Endothelial cell (in vitro differentiated cells): ENCODE measurements around the gene NELFB. TPM values are rescaled to one million over a fixed set of nuclear protein-coding genes. Genes with fewer than 3 reads are reported as not detected.

Experiments used
- DNase-seq: peaks from one replicate; pipeline ENCODE4 v3.0.0; 2021; ENCODE audit warnings: low spot score
- H3K27ac Mint-ChIP-seq: one replicate; pipeline ENCODE4 v1.8.0; 2021; ENCODE audit warnings: mixed read lengths, inconsistent platforms; ENCODE audit not compliant: unreplicated experiment
- H3K27me3 Mint-ChIP-seq: one replicate; pipeline ENCODE4 v1.8.0; 2021; ENCODE audit warnings: mild to moderate bottlenecking, moderate library complexity, mixed read lengths, inconsistent platforms; ENCODE audit not compliant: unreplicated experiment
- H3K36me3 Mint-ChIP-seq: one replicate; pipeline ENCODE4 v1.8.0; 2021; ENCODE audit warnings: mild to moderate bottlenecking, low read depth, mixed read lengths, inconsistent platforms; ENCODE audit not compliant: unreplicated experiment
- H3K4me1 Mint-ChIP-seq: one replicate; pipeline ENCODE4 v1.8.0; 2021; ENCODE audit warnings: mild to moderate bottlenecking, mixed read lengths, inconsistent platforms; ENCODE audit not compliant: unreplicated experiment
- H3K4me3 Mint-ChIP-seq: one replicate; pipeline ENCODE4 v1.8.0; 2021; ENCODE audit warnings: mild to moderate bottlenecking, mixed read lengths, inconsistent platforms; ENCODE audit not compliant: unreplicated experiment
- H3K9me3 Mint-ChIP-seq: one replicate; pipeline ENCODE4 v1.8.0; 2021; ENCODE audit warnings: mixed read lengths, inconsistent platforms; ENCODE audit not compliant: unreplicated experiment
- CTCF ChIP-seq: fragments of 200-600 bp; sonication (generic); IDR thresholded peaks from one replicate; pipeline ENCODE4 v1.5.0; 2021; ENCODE audit warnings: antibody characterized with exemption; ENCODE audit not compliant: unreplicated experiment
- total RNA-seq: library from RNA; stranded (reverse); fragmentation: NEBNext Ultra II Directional; extraction: Animal tissue kit (Norgen Biotek cat#: 25700); gene quantifications from one replicate; pipeline ENCODE4 v1.2.1, GENCODE V29; 2021; ENCODE audit not compliant: unreplicated experiment

Gene NELFB
- total RNA-seq, 1 donor from 2014 or later: 65.6 TPM

- Mint-ChIP-seq H3K36me3 (peaks cover 5% of the 10 kb centered on the region), H3K27ac (no peak overlapping the region), H3K4me1 (no peaks in the 10 kb centered on the region), H3K9me3 (no peaks in the 10 kb centered on the region), H3K27me3 (peaks cover 7% of the 10 kb centered on the region), H3K4me3 (no peak overlapping the region)
- DNase-seq: peak; percentile 42
- TF ChIP-seq CTCF: no peak
These were observed 37.6 kb upstream of the NELFB start for GRCh38 chr9:137217276-137218211.

- peaks cover 7% of the 10 kb centered on the region for H3K27me3 Mint-ChIP-seq
- H3K4me3 Mint-ChIP-seq: no peak overlapping the region
These were observed 36.8 kb upstream of the NELFB start for GRCh38 chr9:137218212-137218753.

GRCh38 chr9:137218754-137219271 is 36.3 kb upstream of the NELFB start:
- DNase-seq: no peak
- Mint-ChIP-seq H3K27me3 (peaks cover 7% of the 10 kb centered on the region), H3K4me1 (no peaks in the 10 kb centered on the region), H3K36me3 (no peaks in the 10 kb centered on the region), H3K4me3 (no peak overlapping the region), H3K9me3 (no peaks in the 10 kb centered on the region), H3K27ac (no peak overlapping the region)
- no peak for TF ChIP-seq CTCF

More at GRCh38 chr9:137218212-137218753, 36.8 kb upstream of the NELFB start:
- H3K9me3 Mint-ChIP-seq: no peaks in the 10 kb centered on the region
- TF ChIP-seq CTCF: no peak
- no peak overlapping the region for H3K27ac Mint-ChIP-seq
- H3K4me1 Mint-ChIP-seq: no peaks in the 10 kb centered on the region
- no peaks in the 10 kb centered on the region for H3K36me3 Mint-ChIP-seq
- no peak for DNase-seq

GRCh38 chr9:137219757-137220316 is 35.3 kb upstream of the NELFB start:
- DNase-seq: no peak
- no peak overlapping the region for H3K4me3 Mint-ChIP-seq
- TF ChIP-seq CTCF: no peak
- no peaks in the 10 kb centered on the region for H3K36me3 Mint-ChIP-seq
- H3K27ac Mint-ChIP-seq: no peak overlapping the region
- H3K4me1 Mint-ChIP-seq: no peaks in the 10 kb centered on the region
- H3K27me3 Mint-ChIP-seq: peaks cover 5% of the 10 kb centered on the region
- H3K9me3 Mint-ChIP-seq: no peaks in the 10 kb centered on the region
